Thoracic aorta (tissue), 2 donors: Measurements from ENCODE around the gene MYRIP. TPM values are rescaled to one million over a fixed set of nuclear protein-coding genes. Genes with fewer than 3 reads are reported as not detected.

Source experiments
- ATAC-seq: fragments of 150-250 bp; one replicate; pipeline ENCODE4 v1.8.0; 2017; ENCODE audit warnings: low read depth; ENCODE audit not compliant: insufficient number of reproducible peaks, low FRiP score
- DNase-seq: peaks from one replicate; pipeline ENCODE4 v3.0.0-alpha.2; 2020; ENCODE audit warnings: low spot score
- H3K27ac ChIP-seq, 2 donors: fragments of 200-600 bp; sonication (generic); 1 replicate in 1 of 2; 2 replicates in 1 of 2; pipeline ENCODE4 v1.5.1; 2016; ENCODE audit warnings: mild to moderate bottlenecking in 2 of 2, moderate library complexity in 2 of 2
- H3K27me3 ChIP-seq: fragments of 200-600 bp; sonication (generic); replicated peaks from 2 replicates; pipeline ENCODE4 v1.6.0; 2016; ENCODE audit warnings: mild to moderate bottlenecking; ENCODE audit not compliant: insufficient read depth
- H3K36me3 ChIP-seq: fragments of 200-600 bp; sonication (generic); one replicate; pipeline ENCODE4 v1.5.1; 2016
- H3K4me1 ChIP-seq, 2 donors: fragments of 200-600 bp; sonication (generic); 1 replicate in 1 of 2; 2 replicates in 1 of 2; pipeline versions ENCODE4 v1.5.1 to v1.6.0; 2016; ENCODE audit warnings: low read depth in 2 of 2, mild to moderate bottlenecking in 1 of 2; ENCODE audit not compliant: control insufficient read depth in 1 of 2
- H3K4me3 ChIP-seq: fragments of 200-600 bp; sonication (generic); 2 replicates; pipeline ENCODE4 v1.5.1; 2016; ENCODE audit warnings: mild to moderate bottlenecking
- H3K9me3 ChIP-seq: fragments of 200-600 bp; sonication (generic); 2 replicates; pipeline ENCODE4 v1.5.1; 2016
- CTCF ChIP-seq: fragments of 200-600 bp; sonication (generic); IDR thresholded peaks from one replicate; pipeline ENCODE4 v1.5.1; 2019; ENCODE audit warnings: antibody characterized with exemption
- total RNA-seq, 2 donors: library from RNA; depleted of rRNA; stranded (reverse); fragments of >200 nt; gene quantifications; one replicate each; pipeline versions ENCODE4 v1.1.0 to v1.2.3, GENCODE V29; 2016

Gene MYRIP
- total RNA-seq, 2 donors from 2014 or later: 1.5 to 5.1 TPM

- Histone ChIP-seq H3K36me3 (no peaks in the 10 kb centered on the region), H3K27ac (no peak overlapping the region), H3K4me1 (no peaks in the 10 kb centered on the region), H3K4me3 (no peak overlapping the region), H3K27me3 (no peaks in the 10 kb centered on the region), H3K9me3 (no peaks in the 10 kb centered on the region)
- no peak for ATAC-seq
- DNase-seq: no peak
- TF ChIP-seq CTCF: no peak
Observed at GRCh38 chr3:40172560-40172959, 363.2 kb downstream of the MYRIP start.

GRCh38 chr3:40173227-40173721 lies 363.9 kb downstream of the MYRIP start:
- Histone ChIP-seq H3K4me1 (no peaks in the 10 kb centered on the region), H3K27me3 (no peaks in the 10 kb centered on the region), H3K4me3 (no peak overlapping the region), H3K27ac (no peak overlapping the region), H3K9me3 (no peaks in the 10 kb centered on the region), H3K36me3 (no peaks in the 10 kb centered on the region)
- no peak for ATAC-seq
- no peak for TF ChIP-seq CTCF
- no peak for DNase-seq

GRCh38 chr3:40178012-40178594 lies 368.7 kb downstream of the MYRIP start:
- Histone ChIP-seq H3K4me3 (no peak overlapping the region), H3K4me1 (no peaks in the 10 kb centered on the region), H3K27ac (no peak overlapping the region), H3K27me3 (no peaks in the 10 kb centered on the region), H3K9me3 (no peaks in the 10 kb centered on the region), H3K36me3 (no peaks in the 10 kb centered on the region)
- DNase-seq (no peak), ATAC-seq (no peak)
- no peak for TF ChIP-seq CTCF

GRCh38 chr3:40179016-40179415 lies 369.6 kb downstream of the MYRIP start:
- H3K4me1 ChIP-seq: no peaks in the 10 kb centered on the region
- H3K27me3 ChIP-seq: no peaks in the 10 kb centered on the region
- H3K27ac ChIP-seq: no peak overlapping the region
- no peak for ATAC-seq
- no peaks in the 10 kb centered on the region for H3K36me3 ChIP-seq
- peak; percentile 74 for TF ChIP-seq CTCF
- peak; percentile 13 for DNase-seq
- no peaks in the 10 kb centered on the region for H3K9me3 ChIP-seq
- no peak overlapping the region for H3K4me3 ChIP-seq

GRCh38 chr3:40181182-40181581 lies 371.8 kb downstream of the MYRIP start:
- Histone ChIP-seq H3K27me3 (no peaks in the 10 kb centered on the region), H3K27ac (no peak overlapping the region), H3K4me3 (no peak overlapping the region), H3K9me3 (no peaks in the 10 kb centered on the region), H3K36me3 (no peaks in the 10 kb centered on the region), H3K4me1 (no peaks in the 10 kb centered on the region)
- no peak for ATAC-seq
- no peak for DNase-seq
- TF ChIP-seq CTCF: no peak
